IMR-90 (cell line): ENCODE data around the gene RASGRF1.

Experiments used
- BHLHE40 ChIP-seq: fragments of 150-350 bp; IDR thresholded peaks from 2 replicates; pipeline ENCODE4 v1.6.1; 2016; ENCODE audit warnings: mild to moderate bottlenecking, low read depth, low read length
- CEBPB ChIP-seq: IDR thresholded peaks from 2 replicates; pipeline ENCODE4 v1.6.1; 2012; ENCODE audit warnings: low read depth, low read length, improper control_type of control experiment
- CHD1 ChIP-seq: IDR thresholded peaks from 2 replicates; pipeline ENCODE4 v1.6.1; 2012; ENCODE audit warnings: low read depth, low read length, improper control_type of control experiment
- CTCF ChIP-seq: conservative IDR thresholded peaks from 2 replicates; pipeline ENCODE4 v1.5.1; 2012; ENCODE audit warnings: mild to moderate bottlenecking, low read depth, low read length, improper control_type of control experiment
- FOS ChIP-seq: fragments of 150-350 bp; IDR thresholded peaks from 2 replicates; pipeline ENCODE4 v1.6.1; 2016; ENCODE audit warnings: low read depth, low read length
- MAFK ChIP-seq: IDR thresholded peaks from 2 replicates; pipeline ENCODE4 v1.6.1; 2012; ENCODE audit warnings: low read depth, low read length, improper control_type of control experiment
- MAZ ChIP-seq: IDR thresholded peaks from 2 replicates; pipeline ENCODE4 v1.6.1; 2012; ENCODE audit warnings: low read depth, mild to moderate bottlenecking, low read length, improper control_type of control experiment, moderate library complexity, borderline replicate concordance
- MXI1 ChIP-seq: IDR thresholded peaks from 2 replicates; pipeline ENCODE4 v1.6.1; 2012; ENCODE audit warnings: low read depth, mild to moderate bottlenecking, low read length, moderate library complexity, borderline replicate concordance
- NFE2L2 ChIP-seq: fragments of 150-350 bp; IDR thresholded peaks from 2 replicates; pipeline ENCODE4 v1.6.1; 2016; ENCODE audit warnings: low read depth, mild to moderate bottlenecking, low read length
- POLR2A ChIP-seq: IDR thresholded peaks from 2 replicates; pipeline ENCODE4 v1.6.1; 2012; ENCODE audit warnings: mild to moderate bottlenecking, low read depth, low read length
- RAD21 ChIP-seq: IDR thresholded peaks from 2 replicates; pipeline ENCODE4 v1.6.1; 2012; ENCODE audit warnings: low read length, improper control_type of control experiment
- RCOR1 ChIP-seq: IDR thresholded peaks from 2 replicates; pipeline ENCODE4 v1.6.1; 2012; ENCODE audit warnings: mild to moderate bottlenecking, low read length, improper control_type of control experiment; ENCODE audit not compliant: insufficient replicate concordance
- RFX5 ChIP-seq: IDR thresholded peaks from 2 replicates; pipeline ENCODE4 v1.8.0; 2012; ENCODE audit warnings: low read depth, mild to moderate bottlenecking, low read length, moderate library complexity
- USF2 ChIP-seq: fragments of 150-350 bp; IDR thresholded peaks from 2 replicates; pipeline ENCODE4 v1.6.1; 2017; ENCODE audit warnings: mild to moderate bottlenecking, antibody characterized with exemption, low read length, low read depth

- no peak for TF ChIP-seq NFE2L2
- no peak for TF ChIP-seq CEBPB
- no peak for TF ChIP-seq USF2
- no peak for TF ChIP-seq POLR2A
- no peak for TF ChIP-seq CTCF
- no peak for TF ChIP-seq RCOR1
- no peak for TF ChIP-seq RFX5
- TF ChIP-seq BHLHE40, result no peak
- TF ChIP-seq FOS, result no peak
- no peak for TF ChIP-seq RAD21
- no peak for TF ChIP-seq MXI1
- TF ChIP-seq MAZ, result no peak
- TF ChIP-seq CHD1, result no peak
- TF ChIP-seq MAFK, result no peak
Observed at GRCh38 chr15:78997981-78998499, 92.5 kb downstream of the RASGRF1 start.
